Esophagus squamous epithelium (tissue), 4 donors: ENCODE data around the gene PTBP3.

ENCODE experiments used
- CTCF ChIP-seq, 6 experiments: fragments of 450-650 bp in 4 of 6; fragments of 200-600 bp in 2 of 6; sonication (generic) in 2 of 6; IDR thresholded peaks; one replicate each; pipeline ENCODE4 v1.5.1; 2016 to 2019; ENCODE audit warnings: antibody characterized with exemption in 6 of 6, mild to moderate bottlenecking in 4 of 6, moderate library complexity in 4 of 6
- POLR2A ChIP-seq, 4 donors: fragments of 450-650 bp; IDR thresholded peaks; one replicate each; pipeline ENCODE4 v1.6.1; 2017; ENCODE audit warnings: antibody characterized with exemption in 4 of 4, mild to moderate bottlenecking in 4 of 4, moderate library complexity in 3 of 4

- no peak for TF ChIP-seq POLR2A (IDR thresholded peaks at IDR 0.05)
- TF ChIP-seq CTCF (IDR thresholded peaks at IDR 0.05) = no peak
These were observed 1.0 kb upstream of the PTBP3 start for GRCh38 chr9:112334432-112334841.
